GM23248 (cell line): ENCODE data around the gene STAT1.

Source experiments
- EZH2 ChIP-seq: fragments of 200-600 bp; sonication (generic); IDR thresholded peaks from 2 replicates; pipeline ENCODE4 v1.6.1; 2018; ENCODE audit warnings: antibody characterized with exemption, mild to moderate bottlenecking; ENCODE audit not compliant: insufficient read depth, poor library complexity, severe bottlenecking
- EZH2phosphoT487 ChIP-seq: fragments of 200-600 bp; sonication (generic); IDR thresholded peaks from 2 replicates; pipeline ENCODE4 v1.6.1; 2018; ENCODE audit warnings: antibody characterized with exemption, moderate library complexity, mild to moderate bottlenecking, low read depth; ENCODE audit not compliant: insufficient read depth

DNA sequence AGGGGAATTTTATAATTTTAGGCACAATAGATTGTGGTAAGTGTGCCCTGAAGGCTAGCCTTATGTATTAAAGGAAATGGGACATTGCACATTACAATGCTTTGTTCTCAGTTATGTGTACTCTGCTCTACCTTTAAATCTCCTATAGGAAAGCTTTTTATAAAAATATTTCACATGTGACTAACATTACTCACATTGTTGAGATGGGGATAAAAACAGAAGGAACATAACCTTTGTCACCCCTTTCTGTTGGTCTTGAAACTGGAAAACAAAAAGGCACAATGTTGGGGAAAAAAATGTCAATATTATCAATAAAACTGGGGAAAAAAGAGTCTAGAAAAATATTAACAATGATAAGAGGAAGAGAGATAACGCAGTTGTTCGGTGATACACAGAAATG lies 17.3 kb upstream of the STAT1 start:
- TF ChIP-seq EZH2 = no peak
- no peak for TF ChIP-seq EZH2phosphoT487
